NOMO-1 treated with DMSO at 0.1 percent for 48 hours (cell line): ENCODE results near the gene GHRH.

Experiments used
- DNase-seq: peaks from one replicate; lab custom pipeline; 2025; ENCODE audit not compliant: unreplicated experiment; lab: John Stamatoyannopoulos, UW

GHRH gene

DNA sequence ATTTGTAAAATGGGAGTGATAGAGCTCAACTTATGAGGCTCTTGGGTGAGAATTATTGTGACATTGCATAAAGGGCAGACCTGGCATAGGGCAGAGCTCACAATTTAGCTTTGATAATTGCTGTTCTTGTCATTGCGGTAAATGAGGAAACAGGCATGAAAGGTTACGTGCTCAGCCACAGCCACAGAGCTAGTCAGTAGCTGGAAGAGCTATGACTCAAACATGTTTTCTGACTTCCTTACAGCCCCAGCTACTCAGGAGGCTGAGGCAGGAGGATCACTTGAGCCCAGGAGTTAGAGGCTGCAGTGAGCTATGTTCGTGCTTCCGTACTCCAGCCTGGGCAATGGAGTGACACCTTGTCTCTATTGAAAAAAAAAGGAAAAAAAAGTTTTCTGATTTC lies 3.5 kb upstream of the GHRH start:
- peak; percentile 99 for DNase-seq

DNA sequence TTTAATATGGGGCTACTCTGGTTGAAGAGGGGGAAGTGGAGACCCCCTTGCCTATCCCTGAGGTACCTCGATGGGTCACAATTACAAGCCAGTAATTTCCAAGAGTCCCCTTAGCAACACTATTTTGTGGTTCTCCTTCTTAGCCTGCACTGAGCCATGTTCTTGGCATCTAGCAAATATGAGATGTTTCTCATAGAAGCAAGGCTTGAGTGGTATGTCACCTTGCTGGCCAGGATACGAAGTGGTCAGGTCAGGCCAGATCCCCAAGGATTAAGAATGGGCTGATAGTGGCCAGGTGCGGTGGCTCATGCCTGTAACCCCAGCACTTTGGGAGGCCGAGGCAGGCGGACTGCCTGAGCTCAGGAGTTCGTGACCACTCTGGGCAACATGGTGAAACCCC lies 2.1 kb upstream of the GHRH start:
- no peak for DNase-seq

- no peak for DNase-seq
These were observed 891 bp upstream of the GHRH start for GRCh38 chr20:37262505-37262904.

GRCh38 chr20:37260923-37261322 lies 691 bp downstream of the GHRH start:
- DNase-seq: no peak

DNA sequence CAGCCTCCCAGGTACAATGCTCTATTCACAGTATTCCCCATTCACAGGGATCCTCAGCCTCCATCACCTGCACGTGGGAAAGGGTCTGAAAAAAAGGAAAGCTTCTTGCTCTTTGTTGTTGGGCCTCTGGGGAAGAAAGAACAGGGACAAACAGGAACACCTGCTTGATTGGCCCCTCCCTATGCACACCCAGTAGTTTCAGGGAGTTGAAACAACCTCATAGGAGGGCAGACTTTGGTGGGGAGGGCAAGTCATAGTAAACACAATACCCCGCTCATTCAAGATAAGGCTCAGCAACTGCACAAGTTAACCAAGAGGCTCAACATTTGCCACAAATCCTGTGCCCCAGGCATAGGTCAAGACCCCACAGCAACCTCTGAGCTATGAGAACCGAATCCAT lies 1.7 kb downstream of the GHRH start:
- DNase-seq: no peak

- no peak for DNase-seq
These were observed 2.6 kb downstream of the GHRH start for GRCh38 chr20:37259031-37259430.

DNA sequence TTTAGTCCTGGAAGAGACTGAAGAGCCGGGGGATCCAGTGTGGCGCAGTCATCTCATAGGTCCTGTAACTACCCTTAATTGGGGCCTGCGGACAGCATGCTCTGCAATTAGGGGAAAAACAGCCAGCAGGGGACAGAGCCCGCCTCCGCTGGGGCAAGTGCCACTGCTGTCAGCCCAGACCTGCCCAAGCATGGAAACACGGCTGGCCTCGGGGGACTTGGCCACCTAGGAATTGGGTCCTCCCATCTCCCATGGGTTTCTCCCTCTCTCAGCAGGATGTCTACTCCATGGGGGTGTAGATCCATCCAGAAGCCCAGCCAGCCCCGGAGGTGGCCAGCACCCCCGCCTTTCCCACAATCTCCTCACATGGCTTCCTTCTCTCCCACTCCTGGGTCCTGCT lies 3.6 kb downstream of the GHRH start:
- no peak for DNase-seq

- DNase-seq: no peak
These were observed 4.1 kb downstream of the GHRH start for GRCh38 chr20:37257530-37257929.

DNA sequence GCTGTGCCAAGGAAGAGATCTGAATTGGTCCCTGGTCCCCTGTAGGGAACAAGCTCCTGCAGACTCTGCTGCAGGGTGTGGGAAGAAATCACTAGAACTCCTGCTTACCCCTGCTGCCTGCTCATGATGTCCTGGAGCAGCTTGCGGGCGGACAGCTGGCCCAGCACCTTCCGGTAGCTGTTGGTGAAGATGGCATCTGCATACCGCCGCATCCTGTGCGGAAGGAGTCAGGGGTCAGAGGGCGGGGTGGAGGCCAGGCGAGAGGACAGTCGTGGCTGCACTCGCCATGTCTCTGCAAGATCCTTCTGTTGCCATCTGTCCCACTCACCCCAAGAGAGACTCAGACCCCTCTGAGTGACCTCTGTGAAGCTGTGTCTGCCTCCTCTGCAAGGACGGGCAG lies 5.3 kb downstream of the GHRH start:
- DNase-seq: no peak

GRCh38 chr20:37254114-37254878 lies 7.3 kb downstream of the GHRH start:
- peak; percentile 33 for DNase-seq

GRCh38 chr20:37253087-37253486 lies 8.5 kb downstream of the GHRH start:
- no peak for DNase-seq

DNA sequence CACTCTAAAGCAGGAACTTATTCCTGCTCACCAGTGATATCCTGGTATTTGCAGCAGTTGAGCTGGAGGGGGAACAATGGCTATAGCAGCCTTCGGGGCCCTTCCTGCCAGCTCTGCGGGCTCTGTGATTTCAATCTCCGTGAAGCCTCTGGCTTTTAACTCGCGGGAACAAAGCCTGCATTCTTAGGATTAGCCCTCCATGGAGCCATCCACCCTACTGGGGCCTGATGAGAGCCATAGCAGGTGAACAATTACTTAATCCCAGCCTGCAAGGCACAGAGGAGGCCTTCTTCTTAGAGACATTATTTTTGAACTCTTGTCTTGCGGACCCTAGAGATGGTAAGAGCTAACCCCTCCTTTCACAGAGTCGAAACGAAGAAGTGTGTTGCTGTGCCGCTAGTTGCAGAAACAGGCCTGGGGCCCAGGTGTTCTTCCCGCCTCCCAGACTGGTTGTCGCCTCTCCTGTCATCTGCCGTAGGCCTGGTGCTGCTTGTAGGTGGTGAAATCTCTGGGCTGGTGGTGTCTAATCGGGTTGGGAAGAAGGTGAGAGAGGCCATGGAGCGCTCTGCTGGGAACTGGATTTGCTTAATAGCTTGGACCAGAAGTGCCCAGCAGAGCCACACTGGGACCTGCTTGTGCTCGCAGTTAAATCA lies 9.7 kb downstream of the GHRH start:
- DNase-seq: no peak

- no peak for DNase-seq
These were observed 12.3 kb downstream of the GHRH start for GRCh38 chr20:37249304-37249703.

DNA sequence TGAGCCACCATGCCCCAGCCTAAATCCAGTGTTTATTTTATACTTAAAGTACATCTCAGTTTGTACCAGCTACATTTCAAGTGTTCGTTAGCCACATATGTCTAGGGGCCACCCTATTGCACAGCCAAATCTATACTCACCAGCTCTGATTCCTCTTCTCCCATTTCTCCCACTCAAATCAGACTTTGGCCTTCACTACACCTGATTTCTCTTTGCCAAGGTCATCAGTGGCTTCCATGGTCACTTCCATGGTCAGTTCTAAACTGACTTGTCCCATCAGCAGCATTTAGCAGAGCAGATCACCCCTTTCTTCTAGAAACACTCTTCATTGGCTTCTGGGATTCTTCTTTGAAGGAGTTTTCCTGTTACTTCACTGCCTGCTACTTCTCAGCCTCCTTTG lies 14.1 kb downstream of the GHRH start:
- DNase-seq: no peak

GRCh38 chr20:37246736-37247135 lies 14.9 kb downstream of the GHRH start:
- no peak for DNase-seq

DNA sequence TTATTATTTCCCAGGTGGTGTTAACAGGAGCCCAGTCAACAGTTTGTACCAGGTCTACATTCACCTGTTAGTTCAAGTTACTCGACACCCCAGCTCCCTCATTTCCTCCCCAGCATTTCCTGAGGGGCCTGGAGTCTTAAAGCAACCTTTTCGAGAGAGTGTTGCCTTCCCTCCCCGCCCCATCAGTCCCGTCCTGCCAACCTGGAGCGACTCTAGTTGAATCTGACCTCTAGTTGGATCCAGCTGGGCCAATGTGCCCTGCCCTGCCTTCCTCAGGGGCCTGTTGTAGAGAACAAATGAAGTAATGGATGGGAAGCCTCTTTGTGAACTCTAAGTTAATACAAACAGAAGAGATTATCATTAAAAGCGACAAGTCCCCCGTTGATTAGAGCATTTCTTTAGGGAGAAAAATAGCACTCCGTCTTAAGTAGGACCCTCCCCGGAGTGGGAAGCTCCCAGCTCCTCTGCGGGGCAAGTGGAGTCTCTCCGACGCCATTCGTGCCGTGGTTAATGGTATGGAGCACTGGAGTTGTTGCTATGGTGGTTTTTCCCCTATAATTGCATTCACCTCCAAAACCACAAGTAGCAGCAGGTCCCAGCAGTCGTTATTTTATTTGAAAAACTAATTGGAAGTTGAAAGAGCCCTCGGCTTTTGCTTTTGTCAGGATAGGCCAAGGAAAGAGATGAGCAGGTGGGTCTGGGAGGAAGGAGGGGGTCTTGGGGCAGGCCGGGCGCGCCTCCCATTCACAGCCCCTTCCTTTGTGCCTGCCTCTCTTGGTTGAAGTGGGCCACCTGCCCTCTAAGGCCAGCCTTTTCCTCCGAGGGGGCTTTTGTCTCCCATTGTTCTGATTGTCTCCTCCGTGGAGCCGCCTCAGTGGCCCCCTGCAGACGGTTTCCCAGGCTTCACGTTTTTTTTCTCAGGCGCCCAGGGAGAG lies 16.1 kb downstream of the GHRH start:
- DNase-seq: no peak

DNA sequence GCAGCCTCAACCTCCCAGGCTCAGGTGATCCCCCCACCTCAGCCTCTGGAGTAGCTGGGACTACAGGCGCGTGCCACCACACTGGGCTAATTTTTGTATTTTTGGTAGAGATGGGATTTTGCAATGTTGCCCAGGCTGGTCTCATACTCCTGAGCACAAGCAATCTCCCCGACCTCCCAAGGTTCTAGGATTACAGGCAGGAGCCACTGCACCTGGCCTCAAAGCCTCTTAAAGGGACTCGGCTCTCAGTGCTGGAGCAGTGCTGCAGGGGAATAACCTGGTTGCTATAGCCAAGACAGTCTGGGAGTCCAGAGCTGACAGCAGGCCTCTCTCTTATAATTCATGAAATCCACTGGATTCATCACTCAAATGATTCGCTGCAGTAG lies 17.0 kb downstream of the GHRH start:
- DNase-seq: no peak

- DNase-seq: no peak
These were observed 17.6 kb downstream of the GHRH start for GRCh38 chr20:37243937-37244571.

- DNase-seq: no peak
These were observed 18.3 kb downstream of the GHRH start for GRCh38 chr20:37243076-37243936.

DNA sequence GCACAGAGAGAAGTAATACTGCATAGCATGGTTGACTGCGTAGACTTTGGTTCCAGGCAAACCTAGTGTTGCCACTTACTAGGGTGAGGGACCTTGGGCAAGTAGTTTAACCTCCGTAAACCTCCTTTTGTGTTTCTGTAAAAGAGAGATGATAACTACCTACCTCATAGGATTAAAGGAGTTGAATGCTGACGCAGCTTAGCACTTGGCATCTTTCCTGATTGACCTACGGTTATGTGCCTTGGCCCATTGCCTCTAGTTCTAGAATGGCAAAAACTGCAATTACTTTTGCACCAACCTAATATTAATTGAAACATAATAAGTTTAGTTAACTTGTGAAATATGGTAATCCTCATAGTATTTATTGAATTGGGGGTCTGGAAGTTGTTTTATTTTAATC lies 19.1 kb downstream of the GHRH start:
- DNase-seq: no peak
